Measurements from ENCODE around the gene C1D. TPM values are rescaled to one million over a fixed set of nuclear protein-coding genes. Genes with fewer than 3 reads are reported as not detected.
"Not testable (repeated sequence)": the region's sequence is repeated elsewhere in the genome, so short reads cannot be mapped to it uniquely, and the experiment has no call there.

The C1D gene
- total and polyA plus RNA-seq, 2 donors (not counting 3 experiments of a cell fraction or from before 2014, with no cell fraction given) = 11.4 to 14.0 TPM

DNA sequence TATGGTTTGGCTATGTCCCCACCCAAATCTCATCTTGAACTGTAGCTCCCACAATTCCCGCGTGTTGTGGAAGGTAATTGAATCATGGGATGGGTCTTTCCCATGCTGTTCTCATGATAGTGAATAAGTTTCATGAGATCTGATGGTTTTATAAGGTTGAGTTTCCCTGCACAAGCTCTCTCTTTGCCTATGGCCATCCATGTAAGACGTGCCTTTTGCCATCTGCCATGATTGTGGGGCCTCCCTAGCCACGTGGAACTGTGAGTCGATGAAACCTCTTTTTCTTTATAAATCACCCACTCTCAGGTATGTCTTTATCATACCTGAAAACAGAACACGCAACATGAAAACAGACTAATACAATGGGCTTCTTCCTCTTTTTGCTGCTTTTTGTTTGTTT is 11.2 kb upstream of the C1D start:
- FAIRE-seq (no peak), DNase-seq (ENCODE audit: low read depth, low spot score) (no peak)
- no TSS peak for BruUV-seq (replicated peaks)
- H2AFZ ChIP-seq (ENCODE audit: low read depth, low read length) = no peak overlapping the region
- H3K9me3 ChIP-seq (replicated peaks; ENCODE audit: control insufficient read depth, insufficient read depth, low read length) = no peaks in the 10 kb centered on the region
- intact Hi-C loops (cut with micrococcal nuclease) (no loop called here), dilution Hi-C loops (cut with MboI; ENCODE audit: extremely low pct_ligation_motif_present, low sequenced_read_pairs) (no loop called here)
- ChIA-PET POLR2A (no interaction called here), CTCF (interaction anchor here (1.1 kb wide), 1 partner anchor 8 kb away, joined by 3 read pairs; no protein-coding TSS in a partner anchor)
- no peak overlapping the region for H3K4me3 ChIP-seq (replicated peaks in 1 of 3; ENCODE audit: insufficient read depth in 1 of 3, low read depth in 1 of 3, low read length in 3 of 3)
- no peak overlapping the region for H3K4me2 ChIP-seq (ENCODE audit: insufficient read depth, low read length)
- H3K9ac ChIP-seq (replicated peaks; ENCODE audit: extremely low read depth, insufficient read depth, low read length) = no peak overlapping the region
- no peak for TF ChIP-seq POLR2A (IDR thresholded peaks at IDR 0.05; ENCODE audit: low read depth, low read length)
- no peaks in the 10 kb centered on the region for H3K4me1 ChIP-seq (ENCODE audit: control insufficient read depth, extremely low read depth, insufficient read depth, low read length)
- no peaks in the 10 kb centered on the region for H4K20me1 ChIP-seq (replicated peaks; ENCODE audit: control insufficient read depth, extremely low read depth, insufficient read depth, low read length)
- peaks cover 7 to 37% of the 10 kb centered on the region in 2 experiments for H3K27me3 ChIP-seq (ENCODE audit: control insufficient read depth in 2 of 2, insufficient read depth in 2 of 2, low read length in 2 of 2)
- H3K9me1 ChIP-seq (replicated peaks; ENCODE audit: control insufficient read depth, extremely low read depth, insufficient read depth, low read length) = no peaks in the 10 kb centered on the region
- H3K79me2 ChIP-seq (ENCODE audit: control insufficient read depth, insufficient read depth, low read length) = no peaks in the 10 kb centered on the region
- no peak overlapping the region for H3K27ac ChIP-seq (ENCODE audit: insufficient read depth, low read depth, low read length)
- H3K36me3 ChIP-seq (ENCODE audit: control insufficient read depth in 2 of 2, extremely low read depth in 1 of 2, insufficient read depth in 2 of 2, low read length in 2 of 2) = no peaks in the 10 kb centered on the region

DNA sequence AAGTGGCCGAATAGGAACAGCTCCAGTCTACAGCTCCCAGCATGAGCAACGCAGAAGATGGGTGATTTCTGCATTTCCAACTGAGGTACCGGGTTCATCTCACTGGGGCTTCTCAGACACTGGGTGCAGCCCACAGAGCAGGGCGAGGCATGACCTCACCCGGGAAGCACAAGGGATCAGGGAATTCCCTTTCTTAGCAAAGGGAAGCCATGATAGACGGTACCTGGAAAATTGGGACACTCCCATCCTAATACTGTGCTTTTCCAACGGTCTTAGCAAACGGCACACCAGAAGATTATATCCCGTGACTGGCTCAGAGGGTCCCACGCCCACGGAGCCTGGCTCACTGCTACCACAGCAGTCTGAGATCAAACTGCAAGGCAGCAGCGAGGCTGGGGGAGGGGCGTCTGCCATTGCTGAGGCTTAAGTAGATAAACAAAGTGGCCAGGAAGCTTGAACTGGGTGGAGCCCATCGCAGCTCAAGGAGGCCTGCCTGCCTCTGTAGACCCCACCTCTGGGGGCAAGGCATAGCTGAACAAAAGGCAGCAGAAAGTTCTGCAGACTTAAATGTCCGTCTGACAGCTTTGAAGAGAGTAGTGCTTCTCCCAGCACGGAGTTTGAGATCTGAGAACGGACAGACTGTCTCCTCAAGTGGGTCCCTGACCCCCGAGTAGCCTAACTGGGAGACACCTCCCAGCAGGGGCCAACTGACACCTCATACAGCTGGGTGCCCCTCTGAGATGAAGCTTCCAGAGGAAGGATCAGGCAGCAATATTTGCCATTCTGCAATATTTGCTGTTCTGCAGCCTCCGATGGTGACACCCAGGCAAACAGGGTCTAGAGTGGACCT is 1.2 kb upstream of the C1D start:
- BruUV-seq (replicated peaks); H3K4me3 ChIP-seq (replicated peaks in 1 of 3; ENCODE audit: insufficient read depth in 1 of 3, low read depth in 1 of 3, low read length in 3 of 3); POLR2A ChIA-PET: not testable (repeated sequence)

More for the DNA sequence above, 1.2 kb upstream of the C1D start:
- FAIRE-seq; H3K36me3 ChIP-seq (ENCODE audit: control insufficient read depth in 2 of 2, extremely low read depth in 1 of 2, insufficient read depth in 2 of 2, low read length in 2 of 2); H3K9me1 ChIP-seq (replicated peaks; ENCODE audit: control insufficient read depth, extremely low read depth, insufficient read depth, low read length); H3K27ac ChIP-seq (ENCODE audit: insufficient read depth, low read depth, low read length); CTCF ChIA-PET; H3K9ac ChIP-seq (replicated peaks; ENCODE audit: extremely low read depth, insufficient read depth, low read length); H3K27me3 ChIP-seq (ENCODE audit: control insufficient read depth in 2 of 2, insufficient read depth in 2 of 2, low read length in 2 of 2); intact Hi-C loops (cut with micrococcal nuclease); H4K20me1 ChIP-seq (replicated peaks; ENCODE audit: control insufficient read depth, extremely low read depth, insufficient read depth, low read length); H3K4me2 ChIP-seq (ENCODE audit: insufficient read depth, low read length); DNase-seq (ENCODE audit: low read depth, low spot score); H3K9me3 ChIP-seq (replicated peaks; ENCODE audit: control insufficient read depth, insufficient read depth, low read length); dilution Hi-C loops (cut with MboI; ENCODE audit: extremely low pct_ligation_motif_present, low sequenced_read_pairs): not testable (repeated sequence)
- H3K79me2 ChIP-seq (ENCODE audit: control insufficient read depth, insufficient read depth, low read length) = peaks cover 37% of the 10 kb centered on the region
- H2AFZ ChIP-seq (ENCODE audit: low read depth, low read length) = peak overlapping the region; percentile 68
- H3K4me1 ChIP-seq (ENCODE audit: control insufficient read depth, extremely low read depth, insufficient read depth, low read length) = peaks cover 14% of the 10 kb centered on the region
